KMS-11 (cell line): ENCODE data around the gene PPM1N.
A peak's percentile ranks its signal among the peaks of the same experiment; 100 is the strongest.

Source experiments
- H2AFZ ChIP-seq: fragments of 200-600 bp; sonication (generic); 2 replicates; pipeline ENCODE4 v1.6.1; 2016; ENCODE audit warnings: antibody characterized with exemption, mixed run types, low read depth
- H3K27ac ChIP-seq: fragments of 200-600 bp; sonication (generic); 2 replicates; pipeline ENCODE4 v1.6.1; 2016; ENCODE audit warnings: mild to moderate bottlenecking, mixed run types
- H3K27me3 ChIP-seq: fragments of 200-600 bp; sonication (generic); 2 replicates; pipeline ENCODE4 v1.6.1; 2017; ENCODE audit warnings: mild to moderate bottlenecking, low read depth, mixed run types, moderate library complexity; ENCODE audit not compliant: insufficient read depth
- H3K36me3 ChIP-seq: fragments of 200-600 bp; sonication (generic); 2 replicates; pipeline ENCODE4 v1.6.1; 2017; ENCODE audit warnings: mild to moderate bottlenecking, mixed run types; ENCODE audit not compliant: insufficient read depth
- H3K4me1 ChIP-seq: fragments of 200-600 bp; sonication (generic); 2 replicates; pipeline ENCODE4 v1.6.1; 2016; ENCODE audit warnings: mild to moderate bottlenecking, low read depth, mixed run types; ENCODE audit not compliant: poor library complexity, severe bottlenecking
- H3K4me2 ChIP-seq: fragments of 200-600 bp; sonication (generic); 2 replicates; pipeline ENCODE4 v1.7.0; 2016; ENCODE audit warnings: mild to moderate bottlenecking, mixed run types
- H3K4me3 ChIP-seq: fragments of 200-600 bp; sonication (generic); IDR thresholded peaks from 2 replicates; pipeline ENCODE4 v1.6.1; 2017; ENCODE audit warnings: low read depth, low read length, mixed read lengths; ENCODE audit not compliant: insufficient read depth
- H3K79me2 ChIP-seq: fragments of 200-600 bp; sonication (generic); 2 replicates; pipeline ENCODE4 v1.6.1; 2016; ENCODE audit warnings: low read depth, mixed run types; ENCODE audit not compliant: insufficient read depth
- H3K9ac ChIP-seq: fragments of 200-600 bp; sonication (generic); 2 replicates; pipeline ENCODE4 v1.6.1; 2016; ENCODE audit warnings: mild to moderate bottlenecking, mixed run types
- H4K20me1 ChIP-seq: fragments of 200-600 bp; sonication (generic); 2 replicates; pipeline ENCODE4 v1.6.1; 2016; ENCODE audit warnings: mild to moderate bottlenecking, mixed run types; ENCODE audit not compliant: insufficient read depth
- CTCF ChIP-seq: fragments of 200-600 bp; sonication (generic); conservative IDR thresholded peaks from 2 replicates; pipeline ENCODE4 v1.6.1; 2017; ENCODE audit warnings: low read depth, mild to moderate bottlenecking, antibody characterized with exemption, low read length, moderate library complexity, mixed read lengths

PPM1N gene

GRCh38 chr19:45468803-45469131 is 29.5 kb upstream of the PPM1N start:
- Histone ChIP-seq H3K4me2 (peak overlapping the region; percentile 100), H3K27me3 (peaks cover 20% of the 10 kb centered on the region; the same call in 1 of the 2 replicates), H3K27ac (peak overlapping the region; percentile 86), H4K20me1 (no peaks in the 10 kb centered on the region), H2AFZ (peak overlapping the region; percentile 32; the same call in 1 of the 2 replicates), H3K4me1 (peaks cover 20% of the 10 kb centered on the region), H3K79me2 (no peaks in the 10 kb centered on the region), H3K4me3 (peak overlapping the region; percentile 43), H3K9ac (peak overlapping the region; percentile 71), H3K36me3 (no peaks in the 10 kb centered on the region)
- TF ChIP-seq CTCF: no peak

- TF ChIP-seq CTCF: no peak
- H3K9ac ChIP-seq: peak overlapping the region; percentile 71
- H3K27ac ChIP-seq: peak overlapping the region; percentile 86
- H3K79me2 ChIP-seq: no peaks in the 10 kb centered on the region
- H3K4me3 ChIP-seq: peak overlapping the region; percentile 43
- H3K36me3 ChIP-seq: no peaks in the 10 kb centered on the region
- H3K27me3 ChIP-seq: peaks cover 26% of the 10 kb centered on the region; the same call in 1 of the 2 replicates
- H3K4me2 ChIP-seq: peak overlapping the region; percentile 100
- peaks cover 20% of the 10 kb centered on the region for H3K4me1 ChIP-seq
- peak overlapping the region; percentile 62 for H2AFZ ChIP-seq
- H4K20me1 ChIP-seq: no peaks in the 10 kb centered on the region
Measured at GRCh38 chr19:45469132-45469944, 28.9 kb upstream of the PPM1N start.

GRCh38 chr19:45469945-45470761 is 28.1 kb upstream of the PPM1N start:
- Histone ChIP-seq H4K20me1 (no peaks in the 10 kb centered on the region), H3K4me2 (peak overlapping the region; percentile 100), H3K79me2 (no peaks in the 10 kb centered on the region), H2AFZ (peak overlapping the region; percentile 62; the same call in 1 of the 2 replicates), H3K4me3 (no peak overlapping the region), H3K9ac (peak overlapping the region; percentile 71; the same call in 1 of the 2 replicates), H3K27me3 (peaks cover 27% of the 10 kb centered on the region; the same call in 1 of the 2 replicates), H3K4me1 (peaks cover 21% of the 10 kb centered on the region), H3K27ac (peak overlapping the region; percentile 86; the same call in 1 of the 2 replicates), H3K36me3 (no peaks in the 10 kb centered on the region)
- no peak for TF ChIP-seq CTCF

GRCh38 chr19:45470762-45471081 is 27.5 kb upstream of the PPM1N start:
- Histone ChIP-seq H3K27ac (no peak overlapping the region), H2AFZ (no peak overlapping the region), H3K4me2 (peak overlapping the region; percentile 100; the same call in 1 of the 2 replicates), H3K36me3 (no peaks in the 10 kb centered on the region), H4K20me1 (no peaks in the 10 kb centered on the region), H3K9ac (no peak overlapping the region), H3K79me2 (no peaks in the 10 kb centered on the region), H3K27me3 (peaks cover 26% of the 10 kb centered on the region; the same call in 1 of the 2 replicates), H3K4me3 (no peak overlapping the region), H3K4me1 (peaks cover 27% of the 10 kb centered on the region)
- TF ChIP-seq CTCF: no peak
